Muscle layer of duodenum (tissue), 2 donors: ENCODE results near the gene LENG8.

Experiments used
- H3K27ac ChIP-seq: one replicate; pipeline ENCODE4 v1.7.0; 2013; ENCODE audit warnings: mild to moderate bottlenecking, low read length
- H3K27me3 ChIP-seq: one replicate; pipeline ENCODE4 v1.7.0; 2013; ENCODE audit warnings: low read depth, mild to moderate bottlenecking, control low read depth, low read length
- H3K36me3 ChIP-seq, 2 donors: one replicate each; pipeline ENCODE4 v1.7.0; 2013; ENCODE audit warnings: low read length in 2 of 2, control low read depth in 1 of 2, mild to moderate bottlenecking in 1 of 2; ENCODE audit not compliant: insufficient read depth in 2 of 2, control insufficient read depth in 1 of 2
- H3K4me1 ChIP-seq, 2 donors: one replicate each; pipeline ENCODE4 v1.7.0; 2013; ENCODE audit warnings: low read length in 2 of 2, mild to moderate bottlenecking in 2 of 2, control low read depth in 1 of 2, moderate library complexity in 1 of 2; ENCODE audit not compliant: insufficient read depth in 2 of 2, control insufficient read depth in 1 of 2
- H3K4me3 ChIP-seq, 2 donors: one replicate each; pipeline ENCODE4 v1.7.0; 2013; ENCODE audit warnings: low read length in 2 of 2, low read depth in 1 of 2, mild to moderate bottlenecking in 1 of 2
- H3K9me3 ChIP-seq, 2 donors: one replicate each; pipeline ENCODE4 v1.7.0; 2013; ENCODE audit warnings: low read length in 2 of 2, control low read depth in 1 of 2, mild to moderate bottlenecking in 1 of 2; ENCODE audit not compliant: control insufficient read depth in 1 of 2
- donor health status: healthy.

The LENG8 gene

DNA sequence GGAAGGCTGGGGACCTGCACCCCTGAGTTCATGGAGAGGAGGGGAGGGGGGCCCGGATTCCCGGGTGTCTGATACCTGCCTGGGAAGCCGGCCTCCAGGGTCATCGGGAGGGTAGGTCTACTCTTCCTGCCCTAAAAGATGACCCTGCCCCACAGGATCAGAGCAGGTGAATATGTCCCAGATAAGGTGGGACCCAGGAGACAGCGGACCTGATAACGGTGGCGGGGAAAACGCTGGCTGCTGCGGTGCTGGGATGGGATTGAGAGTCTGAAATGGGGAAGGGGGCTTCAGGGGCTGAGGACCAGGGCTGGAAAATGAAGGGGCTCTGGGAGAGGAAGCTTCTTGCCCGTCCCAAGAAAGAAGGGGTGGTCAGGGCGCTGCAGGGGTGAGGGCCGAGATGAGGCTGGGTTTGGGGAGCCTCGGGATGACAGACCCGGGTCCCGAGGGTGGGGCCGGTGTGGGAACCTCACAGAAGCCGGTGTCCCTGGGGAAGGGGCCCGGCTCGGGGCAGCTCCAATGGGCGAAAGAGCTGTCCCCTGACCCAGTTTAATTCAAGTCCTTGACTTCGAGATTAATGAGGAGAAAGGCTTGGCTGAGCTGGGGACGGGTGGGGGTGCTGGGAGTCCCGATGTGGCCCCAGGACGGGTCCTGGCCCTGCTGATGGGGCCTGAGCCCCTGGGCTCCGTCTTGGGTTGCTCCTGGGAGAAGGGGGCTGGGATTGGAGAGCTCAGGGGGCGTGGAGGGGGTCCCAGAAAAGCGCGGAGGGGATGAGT is 32.9 kb upstream of the LENG8 start:
- Histone ChIP-seq H3K27ac (no peak overlapping the region), H3K4me3 (peak overlapping the region in 1 of 2 donors; percentile 45), H3K27me3 (peaks cover 31% of the 10 kb centered on the region), H3K9me3 (no peaks in the 10 kb centered on the region), H3K4me1 (peaks cover 0 to 12% of the 10 kb centered on the region in 2 donors), H3K36me3 (no peaks in the 10 kb centered on the region)

DNA sequence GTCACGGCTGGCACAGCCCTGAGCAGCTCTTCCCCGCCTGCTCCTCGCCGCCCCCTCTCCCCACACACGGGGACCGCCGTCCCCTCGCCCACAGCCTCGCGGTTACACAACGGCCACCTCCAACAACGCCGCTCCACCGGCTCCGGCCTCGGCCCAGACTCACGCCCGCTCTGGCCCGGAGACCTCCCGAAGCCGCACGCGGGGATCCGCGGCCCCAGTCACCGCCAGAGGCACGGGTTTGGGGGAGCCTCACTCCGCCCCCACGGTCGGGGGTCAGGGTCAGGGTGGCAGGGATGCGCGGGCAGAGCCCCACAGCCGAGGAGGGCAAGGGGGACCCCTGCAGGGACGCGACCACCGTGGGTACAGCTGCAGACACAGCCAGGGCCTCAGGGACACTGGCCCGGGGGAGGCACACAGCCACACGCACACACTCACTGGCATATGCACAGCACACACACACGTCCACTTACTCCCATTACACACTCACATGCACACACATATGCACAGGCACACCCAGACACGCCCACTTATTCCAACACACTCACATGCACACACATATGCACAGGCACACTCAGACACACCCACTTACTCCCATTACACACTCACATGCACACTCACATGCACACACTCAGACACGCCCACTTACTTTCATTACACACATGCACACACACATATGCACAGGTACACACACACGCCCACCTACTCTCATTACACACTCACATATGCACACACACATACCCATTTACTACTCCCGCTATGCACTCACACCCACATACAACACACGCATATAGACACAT is 32.1 kb upstream of the LENG8 start:
- H3K9me3 ChIP-seq: no peaks in the 10 kb centered on the region
- H3K4me3 ChIP-seq: peak overlapping the region in 1 of 2 donors; percentile 45
- no peaks in the 10 kb centered on the region for H3K36me3 ChIP-seq
- H3K27me3 ChIP-seq: peaks cover 31% of the 10 kb centered on the region
- H3K27ac ChIP-seq: no peak overlapping the region
- peaks cover 0 to 18% of the 10 kb centered on the region in 2 donors for H3K4me1 ChIP-seq

DNA sequence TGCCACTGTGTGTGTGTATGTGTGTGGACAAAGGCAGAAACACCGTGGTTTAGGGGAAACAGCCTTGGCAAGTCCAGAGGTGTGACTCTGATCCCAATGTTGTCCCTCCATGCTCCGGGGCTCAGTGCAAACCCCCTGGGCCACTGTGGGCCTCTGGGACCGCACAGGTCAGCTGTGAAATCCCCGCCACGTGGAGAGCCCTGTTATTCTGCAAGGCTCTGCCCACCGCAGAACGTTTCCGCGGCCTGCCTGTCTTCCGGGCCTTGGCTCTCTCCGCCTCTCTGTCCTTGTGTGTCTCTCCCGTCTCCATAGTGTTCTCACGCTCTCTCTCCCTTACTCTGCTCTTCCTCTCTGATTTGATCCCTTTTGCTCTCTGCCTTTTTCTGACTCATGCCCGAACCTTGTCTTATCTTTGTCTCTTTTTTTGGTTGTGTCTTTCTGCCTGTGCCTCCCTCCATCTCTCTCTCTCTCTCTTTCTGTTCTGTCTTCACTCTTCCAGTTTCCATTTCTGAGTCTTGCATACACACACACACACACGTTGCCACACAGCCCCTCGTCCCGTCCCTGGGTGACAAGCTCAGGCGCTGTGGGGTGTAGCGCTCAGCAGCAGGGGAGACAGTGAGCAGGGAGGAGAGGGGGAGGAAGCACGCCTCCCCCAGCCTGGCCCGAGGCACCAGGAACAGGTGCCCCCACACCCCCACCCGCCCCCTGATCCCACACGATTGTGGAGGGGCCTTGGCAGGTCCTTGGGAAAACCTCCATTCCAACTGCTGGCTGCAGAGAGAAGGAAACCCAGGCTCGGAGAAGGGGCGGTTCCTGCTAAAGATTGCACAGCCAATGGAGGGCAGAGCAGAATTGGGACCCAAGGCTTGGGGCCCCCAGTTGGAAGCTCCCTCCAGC is 30.7 kb upstream of the LENG8 start:
- H3K27me3 ChIP-seq: peaks cover 31% of the 10 kb centered on the region
- peaks cover 0 to 18% of the 10 kb centered on the region in 2 donors for H3K4me1 ChIP-seq
- H3K27ac ChIP-seq: no peak overlapping the region
- H3K9me3 ChIP-seq: no peaks in the 10 kb centered on the region
- H3K36me3 ChIP-seq: no peaks in the 10 kb centered on the region
- H3K4me3 ChIP-seq: peak overlapping the region in 1 of 2 donors; percentile 12

DNA sequence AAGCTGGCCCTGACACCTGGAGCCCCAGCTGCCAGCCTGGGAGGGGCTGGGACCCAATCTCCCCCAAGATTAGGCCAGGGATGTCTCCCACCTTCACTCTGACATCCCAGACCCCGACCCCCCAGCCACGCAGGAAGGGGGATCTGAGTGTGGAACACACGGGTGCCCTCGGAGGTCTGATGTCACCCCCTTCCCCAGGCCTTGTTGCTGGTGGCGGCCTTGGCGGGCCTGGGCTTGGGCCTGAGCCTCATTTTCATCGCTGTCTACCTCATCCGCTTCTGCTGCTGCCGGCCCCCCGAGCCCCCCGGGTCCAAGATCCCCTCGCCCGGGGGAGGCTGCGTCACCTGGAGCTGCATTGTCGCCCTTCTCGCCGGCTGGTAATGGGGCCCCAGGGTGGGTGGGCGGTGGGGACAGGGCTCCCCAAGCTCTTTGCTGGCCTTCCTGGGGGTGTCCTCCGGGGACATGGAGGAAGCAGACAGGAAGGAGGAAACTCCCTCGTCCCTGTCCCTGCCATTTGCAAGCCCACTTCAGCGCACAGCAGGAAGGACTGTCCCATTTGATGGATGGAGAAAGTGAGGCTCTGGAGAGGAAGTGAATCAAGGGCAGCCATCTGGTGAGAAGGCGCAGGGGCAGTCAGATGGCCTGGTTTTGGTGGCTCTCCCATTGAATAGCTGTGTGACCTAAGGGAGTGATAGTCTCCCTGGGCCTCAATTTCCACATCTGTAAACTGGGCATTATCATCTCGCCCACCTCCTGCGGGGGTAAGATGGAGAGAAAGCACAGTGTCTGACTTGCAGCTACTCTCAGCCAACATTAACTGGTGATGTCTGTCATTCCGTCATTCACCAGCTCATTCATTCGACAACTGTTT is 29.8 kb upstream of the LENG8 start:
- Histone ChIP-seq H3K4me1 (peaks cover 0 to 18% of the 10 kb centered on the region in 2 donors), H3K4me3 (no peak overlapping the region), H3K27me3 (peaks cover 31% of the 10 kb centered on the region), H3K36me3 (no peaks in the 10 kb centered on the region), H3K27ac (no peak overlapping the region), H3K9me3 (no peaks in the 10 kb centered on the region)

DNA sequence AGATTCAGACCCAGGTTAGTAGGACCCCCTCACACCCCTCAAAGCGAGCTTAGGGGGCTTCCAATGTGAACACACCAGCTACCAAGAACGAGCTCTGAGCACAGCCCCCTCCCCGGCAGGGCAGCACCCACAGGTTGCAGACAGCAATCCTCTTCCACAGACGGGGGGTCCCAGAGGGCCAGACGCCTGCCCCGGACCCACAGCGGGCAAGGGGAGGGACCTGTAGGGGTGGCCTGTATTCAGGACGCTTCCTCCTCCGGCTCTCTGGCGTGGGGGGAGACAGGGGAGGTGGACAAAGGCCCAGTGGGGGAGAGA is 29.0 kb upstream of the LENG8 start:
- H3K9me3 ChIP-seq: no peaks in the 10 kb centered on the region

DNA sequence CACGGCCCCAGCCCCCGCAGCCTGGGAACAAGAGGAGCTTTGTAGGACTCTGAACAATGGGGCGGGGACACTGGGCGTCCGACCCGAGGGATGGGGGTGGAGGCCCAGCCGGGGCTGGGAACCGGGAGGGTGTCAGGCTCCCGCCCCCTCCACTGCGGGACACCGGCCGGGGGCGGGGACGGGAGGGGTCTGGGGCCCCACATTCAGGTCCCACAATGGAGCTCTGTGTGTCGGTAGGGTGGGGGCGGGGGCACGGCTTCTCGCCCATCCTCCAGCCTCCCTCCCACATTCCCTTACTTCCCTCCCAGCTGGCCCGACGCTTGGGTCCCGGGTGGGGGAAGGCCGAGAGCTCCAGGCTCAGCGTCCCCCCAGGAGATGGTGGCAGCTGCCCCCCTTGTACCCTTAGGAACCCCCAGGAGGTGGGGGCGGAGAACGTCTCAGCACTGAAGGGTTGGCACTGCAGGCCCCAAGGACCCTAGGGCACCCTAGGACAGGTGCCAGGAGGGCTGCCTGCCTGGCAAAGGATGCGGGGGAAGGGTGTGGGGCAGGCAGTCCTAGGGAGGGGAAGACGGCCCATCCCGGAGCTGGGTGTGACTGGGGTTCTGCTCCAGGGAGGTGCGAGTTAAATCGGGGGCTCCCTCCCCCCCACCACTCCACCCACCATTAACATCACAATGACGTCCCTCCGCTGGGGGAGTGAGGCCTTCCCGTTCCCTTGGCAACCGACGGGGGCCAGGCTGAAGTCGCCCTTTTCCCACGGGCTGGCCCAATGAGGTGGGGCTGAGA is 28.4 kb upstream of the LENG8 start:
- Histone ChIP-seq H3K27me3 (peaks cover 23% of the 10 kb centered on the region), H3K36me3 (no peaks in the 10 kb centered on the region), H3K4me3 (peak overlapping the region in 1 of 2 donors; percentile 31), H3K4me1 (peaks cover 0 to 15% of the 10 kb centered on the region in 2 donors), H3K9me3 (no peaks in the 10 kb centered on the region), H3K27ac (no peak overlapping the region)

More for the DNA sequence above, 29.0 kb upstream of the LENG8 start:
- Histone ChIP-seq H3K27me3 (peaks cover 24% of the 10 kb centered on the region), H3K4me1 (peaks cover 0 to 18% of the 10 kb centered on the region in 2 donors), H3K36me3 (no peaks in the 10 kb centered on the region), H3K4me3 (no peak overlapping the region), H3K27ac (no peak overlapping the region)

DNA sequence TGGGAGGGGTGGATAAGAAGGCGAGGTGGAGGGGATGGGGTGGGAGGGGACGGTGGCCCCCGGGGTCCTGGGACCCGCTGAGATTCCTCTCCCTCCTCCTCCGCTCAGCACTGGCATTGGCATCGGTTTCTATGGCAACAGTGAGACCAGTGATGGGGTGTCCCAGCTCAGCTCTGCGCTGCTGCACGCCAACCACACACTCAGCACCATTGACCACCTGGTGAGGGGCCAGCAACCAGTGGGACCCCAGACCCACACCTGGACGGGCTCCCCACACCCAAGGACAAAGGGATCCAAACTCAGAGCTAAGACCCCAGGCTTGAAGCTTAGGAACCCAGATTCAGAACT is 27.9 kb upstream of the LENG8 start:
- H3K4me3 ChIP-seq: no peak overlapping the region
- peaks cover 18% of the 10 kb centered on the region for H3K27me3 ChIP-seq
- H3K4me1 ChIP-seq: peaks cover 0 to 11% of the 10 kb centered on the region in 2 donors
- H3K9me3 ChIP-seq: no peaks in the 10 kb centered on the region
- no peak overlapping the region for H3K27ac ChIP-seq
- no peaks in the 10 kb centered on the region for H3K36me3 ChIP-seq

DNA sequence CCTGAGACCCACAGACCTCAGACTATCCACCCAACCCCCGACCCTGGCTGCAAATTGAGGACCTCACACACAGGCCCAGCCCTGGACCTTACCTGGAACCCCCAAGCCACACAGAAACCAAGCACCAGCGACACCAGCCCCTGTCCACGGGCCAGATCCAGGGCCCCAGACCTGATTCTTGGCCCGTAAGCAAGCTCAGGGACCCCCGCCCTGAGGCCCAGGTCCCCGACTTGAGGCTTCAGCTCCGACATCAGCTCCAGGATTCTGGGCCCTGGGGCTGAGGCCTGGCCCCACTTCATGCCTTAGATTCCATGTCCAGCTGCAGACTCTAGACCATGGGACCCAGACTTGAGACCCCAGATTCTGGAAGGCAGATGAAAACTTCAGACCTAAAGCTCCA is 27.5 kb upstream of the LENG8 start:
- H3K27ac ChIP-seq: no peak overlapping the region
- no peak overlapping the region for H3K4me3 ChIP-seq
- H3K9me3 ChIP-seq: no peaks in the 10 kb centered on the region
- peaks cover 14% of the 10 kb centered on the region for H3K27me3 ChIP-seq
- H3K36me3 ChIP-seq: no peaks in the 10 kb centered on the region
- peaks cover 0 to 11% of the 10 kb centered on the region in 2 donors for H3K4me1 ChIP-seq

DNA sequence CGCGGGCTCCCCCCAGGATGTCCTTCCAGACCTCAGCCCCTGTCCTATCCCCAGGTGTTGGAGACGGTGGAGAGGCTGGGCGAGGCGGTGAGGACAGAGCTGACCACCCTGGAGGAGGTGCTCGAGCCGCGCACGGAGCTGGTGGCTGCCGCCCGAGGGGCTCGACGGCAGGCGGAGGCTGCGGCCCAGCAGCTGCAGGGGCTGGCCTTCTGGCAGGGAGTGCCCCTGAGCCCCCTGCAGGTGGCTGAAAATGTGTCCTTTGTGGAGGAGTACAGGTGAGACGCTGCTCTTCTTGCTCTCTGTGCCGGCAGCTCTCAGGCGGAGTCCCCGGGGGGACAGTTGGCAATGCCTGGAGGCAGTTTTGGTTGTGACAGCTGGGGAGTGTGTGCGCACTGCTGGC is 26.9 kb upstream of the LENG8 start:
- Histone ChIP-seq H3K36me3 (no peaks in the 10 kb centered on the region), H3K4me3 (no peak overlapping the region), H3K27me3 (peaks cover 8% of the 10 kb centered on the region), H3K27ac (no peak overlapping the region), H3K9me3 (no peaks in the 10 kb centered on the region), H3K4me1 (peaks cover 0 to 11% of the 10 kb centered on the region in 2 donors)

DNA sequence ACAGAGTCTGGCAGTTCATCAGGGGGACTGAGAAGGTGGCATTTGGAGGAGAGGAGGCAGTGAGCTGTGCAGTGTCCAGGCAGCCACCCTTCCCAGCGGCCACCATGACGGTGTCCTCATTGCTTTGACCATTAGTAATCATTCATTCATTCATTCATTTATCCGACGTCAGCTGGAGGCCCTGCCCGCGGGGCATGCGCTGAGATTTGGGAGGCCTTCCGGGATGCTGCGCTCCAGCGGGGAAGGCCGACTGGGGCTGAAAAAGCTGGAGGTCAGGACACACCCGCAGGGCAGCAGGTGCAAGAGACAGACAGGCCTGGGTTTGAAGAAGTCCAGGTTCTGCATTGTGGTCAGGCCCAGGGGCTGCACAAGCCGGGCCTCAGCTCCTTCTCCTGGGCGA is 24.8 kb upstream of the LENG8 start:
- Histone ChIP-seq H3K4me1 (peaks cover 0 to 11% of the 10 kb centered on the region in 2 donors), H3K36me3 (no peaks in the 10 kb centered on the region), H3K9me3 (no peaks in the 10 kb centered on the region), H3K4me3 (no peak overlapping the region), H3K27ac (no peak overlapping the region), H3K27me3 (peaks cover 4% of the 10 kb centered on the region)
